Brain pericyte (primary cell): ENCODE measurements around the gene SGTB.
"Not testable (repeated sequence)": the region's sequence is repeated elsewhere in the genome, so short reads cannot be mapped to it uniquely, and the experiment has no call there.

ENCODE experiments used
- DNase-seq: peaks from one replicate; pipeline ENCODE4 v3.0.0-alpha.2; 2012; ENCODE audit warnings: low read depth, low spot score

The SGTB gene

GRCh38 chr5:65734196-65734775 lies 12.4 kb upstream of the SGTB start:
- DNase-seq, result not testable (repeated sequence)

- DNase-seq, result not testable (repeated sequence)
Measured at GRCh38 chr5:65732046-65732445, 10.1 kb upstream of the SGTB start.

GRCh38 chr5:65730910-65731309 lies 9.0 kb upstream of the SGTB start:
- DNase-seq, result no peak

GRCh38 chr5:65728218-65728617 lies 6.3 kb upstream of the SGTB start:
- no peak for DNase-seq

GRCh38 chr5:65727491-65728156 lies 5.7 kb upstream of the SGTB start:
- no peak for DNase-seq

- DNase-seq, result no peak
Measured at GRCh38 chr5:65722575-65723403, 880 bp upstream of the SGTB start.

- peak; percentile 33 for DNase-seq
Measured at GRCh38 chr5:65721050-65721719, 724 bp downstream of the SGTB start.

- no peak for DNase-seq
Measured at GRCh38 chr5:65718576-65719310, 3.2 kb downstream of the SGTB start.

GRCh38 chr5:65708145-65708544 lies 13.8 kb downstream of the SGTB start:
- DNase-seq, result no peak

- no peak for DNase-seq
Measured at GRCh38 chr5:65707663-65708062, 14.2 kb downstream of the SGTB start.

- no peak for DNase-seq
Measured at GRCh38 chr5:65704621-65705239, 17.2 kb downstream of the SGTB start.

GRCh38 chr5:65702036-65702435 lies 19.9 kb downstream of the SGTB start:
- no peak for DNase-seq

- no peak for DNase-seq
Measured at GRCh38 chr5:65699338-65699737, 22.6 kb downstream of the SGTB start.

GRCh38 chr5:65696892-65697291 lies 25.0 kb downstream of the SGTB start:
- DNase-seq, result no peak

- DNase-seq, result no peak
Measured at GRCh38 chr5:65695896-65696295, 26.0 kb downstream of the SGTB start.

- no peak for DNase-seq
Measured at GRCh38 chr5:65695162-65695755, 26.6 kb downstream of the SGTB start.

- no peak for DNase-seq
Measured at GRCh38 chr5:65693121-65693520, 28.8 kb downstream of the SGTB start.

GRCh38 chr5:65682148-65682547 lies 39.8 kb downstream of the SGTB start:
- DNase-seq, result no peak

- DNase-seq, result not testable (repeated sequence)
Measured at GRCh38 chr5:65676056-65676455, 45.9 kb downstream of the SGTB start.

GRCh38 chr5:65674749-65675148 lies 47.2 kb downstream of the SGTB start:
- no peak for DNase-seq

- DNase-seq, result no peak
Measured at GRCh38 chr5:65672796-65673195, 49.1 kb downstream of the SGTB start.
